ENCODE results near the gene PDE6H.

DNA sequence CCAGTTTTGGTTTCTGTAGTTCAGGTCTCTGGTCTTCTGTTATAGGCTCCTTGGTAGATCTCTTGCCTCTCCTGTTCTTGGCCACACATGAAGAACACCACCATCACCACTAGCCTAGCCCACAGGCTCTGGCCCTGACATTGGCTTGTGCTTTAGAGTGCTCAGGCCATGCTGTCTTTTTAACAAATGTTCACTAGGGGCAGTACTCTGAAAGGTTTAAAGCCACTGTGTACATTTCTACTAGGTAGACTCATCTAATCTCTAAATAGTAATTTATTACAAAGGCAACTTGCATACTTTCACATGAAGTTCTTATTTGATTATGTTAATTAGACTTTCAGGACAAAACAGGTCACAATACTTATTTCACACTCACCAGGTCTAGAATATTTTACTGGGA is 38.3 kb downstream of the PDE6H start:
- TF ChIP-seq POLR2A (IDR thresholded peaks at IDR 0.05; ENCODE audit: control extremely low read depth in 1 of 2, low read depth in 2 of 2, low read length in 2 of 2) (no peak), RXRA (IDR thresholded peaks at IDR 0.05; ENCODE audit: insufficient read depth, low read depth, low read length) (no peak), JUND (IDR thresholded peaks at IDR 0.05; ENCODE audit: low read length) (no peak)
- TF ChIP-seq, protein P1, sequence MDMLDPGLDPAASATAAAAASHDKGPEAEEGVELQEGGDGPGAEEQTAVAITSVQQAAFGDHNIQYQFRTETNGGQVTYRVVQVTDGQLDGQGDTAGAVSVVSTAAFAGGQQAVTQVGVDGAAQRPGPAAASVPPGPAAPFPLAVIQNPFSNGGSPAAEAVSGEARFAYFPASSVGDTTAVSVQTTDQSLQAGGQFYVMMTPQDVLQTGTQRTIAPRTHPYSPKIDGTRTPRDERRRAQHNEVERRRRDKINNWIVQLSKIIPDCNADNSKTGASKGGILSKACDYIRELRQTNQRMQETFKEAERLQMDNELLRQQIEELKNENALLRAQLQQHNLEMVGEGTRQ (IDR thresholded peaks at IDR 0.05; ENCODE audit: low read length): no peak

Measured in H1 (cell line).